ENCODE measurements around the gene FCN1.

FCN1 gene

GRCh38 chr9:134913041-134913712 is 4.5 kb downstream of the FCN1 start:
- no peak for DNase-seq

- DNase-seq: no peak
Observed at GRCh38 chr9:134912126-134912840, 5.4 kb downstream of the FCN1 start.

- DNase-seq: no peak
Observed at GRCh38 chr9:134909511-134910481, 7.9 kb downstream of the FCN1 start.

GRCh38 chr9:134908524-134909309 is 9.0 kb downstream of the FCN1 start:
- no peak for DNase-seq

- no peak for DNase-seq
Observed at GRCh38 chr9:134902936-134903335, 14.8 kb downstream of the FCN1 start.

GRCh38 chr9:134899818-134900217 is 17.9 kb downstream of the FCN1 start:
- DNase-seq: no peak

GRCh38 chr9:134899168-134899567 is 18.5 kb downstream of the FCN1 start:
- no peak for DNase-seq

- DNase-seq: no peak
Observed at GRCh38 chr9:134898319-134898718, 19.4 kb downstream of the FCN1 start.

- DNase-seq: no peak
Observed at GRCh38 chr9:134897584-134898170, 20.0 kb downstream of the FCN1 start.

- no peak for DNase-seq
Observed at GRCh38 chr9:134896834-134897583, 20.7 kb downstream of the FCN1 start.

- no peak for DNase-seq
Observed at GRCh38 chr9:134895908-134896833, 21.5 kb downstream of the FCN1 start.

- no peak for DNase-seq
Observed at GRCh38 chr9:134895567-134895907, 22.2 kb downstream of the FCN1 start.

- DNase-seq: no peak
Observed at GRCh38 chr9:134895097-134895496, 22.6 kb downstream of the FCN1 start.

- DNase-seq: no peak
Observed at GRCh38 chr9:134894136-134894860, 23.4 kb downstream of the FCN1 start.

- DNase-seq: no peak
Observed at GRCh38 chr9:134892820-134893420, 24.8 kb downstream of the FCN1 start.

GRCh38 chr9:134892221-134892620 is 25.5 kb downstream of the FCN1 start:
- DNase-seq: no peak

- no peak for DNase-seq
Observed at GRCh38 chr9:134891713-134892112, 26.0 kb downstream of the FCN1 start.

- DNase-seq: no peak
Observed at GRCh38 chr9:134891053-134891452, 26.7 kb downstream of the FCN1 start.

GRCh38 chr9:134890155-134890495 is 27.6 kb downstream of the FCN1 start:
- DNase-seq: no peak
